ENCODE results near the gene ANKS1B.
"Not testable (repeated sequence)": the region's sequence is repeated elsewhere in the genome, so short reads cannot be mapped to it uniquely, and the experiment has no call there.

ANKS1B gene

DNA sequence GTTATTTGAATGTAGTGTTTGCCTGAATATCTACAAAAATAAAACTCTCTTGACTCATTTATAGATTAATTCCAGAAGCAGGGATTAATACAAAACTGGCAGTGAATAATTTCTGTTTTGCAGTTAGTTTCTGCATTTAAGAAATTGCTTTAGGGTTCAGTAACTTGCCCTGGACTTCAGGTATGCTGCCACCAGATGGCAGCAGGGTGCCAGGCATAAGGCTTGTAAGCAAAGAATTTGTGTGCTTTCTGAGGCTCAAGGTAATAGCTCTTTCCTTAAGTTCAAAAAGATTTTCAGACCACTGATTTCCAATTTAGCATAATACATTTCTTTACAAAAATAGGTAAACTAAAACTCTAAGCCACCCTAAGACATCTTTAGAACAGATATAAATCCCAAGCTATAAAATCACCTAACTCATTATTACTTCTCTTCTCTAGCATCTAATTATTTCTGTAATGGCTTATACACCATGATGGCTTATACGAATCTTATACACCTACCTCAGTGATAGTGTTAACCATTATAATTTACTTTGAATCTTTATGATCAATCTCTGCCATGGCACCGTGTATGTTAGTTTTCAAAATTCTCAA, 941.3 kb downstream of the ANKS1B start:
- ATAC-seq, result no peak

DNA sequence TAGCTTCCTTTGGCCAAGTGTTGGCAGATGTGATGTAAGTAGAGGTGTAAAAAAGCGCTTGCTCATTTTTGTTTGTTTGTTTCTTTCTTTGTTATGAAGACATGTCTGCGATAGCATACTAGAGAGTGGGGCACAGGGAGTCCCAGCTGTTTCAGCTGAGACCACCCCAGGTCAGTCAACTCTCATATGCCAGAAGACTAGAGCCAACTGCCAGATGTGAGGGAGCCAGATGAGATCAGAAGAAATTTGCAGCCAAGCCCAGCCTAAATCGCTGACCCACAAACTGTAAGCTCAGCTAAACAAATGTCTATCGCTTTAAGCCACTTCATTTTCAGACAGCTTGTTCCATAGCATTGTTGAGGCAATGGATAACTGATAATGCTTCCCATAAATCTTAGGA, 942.5 kb downstream of the ANKS1B start:
- ATAC-seq, result no peak

DNA sequence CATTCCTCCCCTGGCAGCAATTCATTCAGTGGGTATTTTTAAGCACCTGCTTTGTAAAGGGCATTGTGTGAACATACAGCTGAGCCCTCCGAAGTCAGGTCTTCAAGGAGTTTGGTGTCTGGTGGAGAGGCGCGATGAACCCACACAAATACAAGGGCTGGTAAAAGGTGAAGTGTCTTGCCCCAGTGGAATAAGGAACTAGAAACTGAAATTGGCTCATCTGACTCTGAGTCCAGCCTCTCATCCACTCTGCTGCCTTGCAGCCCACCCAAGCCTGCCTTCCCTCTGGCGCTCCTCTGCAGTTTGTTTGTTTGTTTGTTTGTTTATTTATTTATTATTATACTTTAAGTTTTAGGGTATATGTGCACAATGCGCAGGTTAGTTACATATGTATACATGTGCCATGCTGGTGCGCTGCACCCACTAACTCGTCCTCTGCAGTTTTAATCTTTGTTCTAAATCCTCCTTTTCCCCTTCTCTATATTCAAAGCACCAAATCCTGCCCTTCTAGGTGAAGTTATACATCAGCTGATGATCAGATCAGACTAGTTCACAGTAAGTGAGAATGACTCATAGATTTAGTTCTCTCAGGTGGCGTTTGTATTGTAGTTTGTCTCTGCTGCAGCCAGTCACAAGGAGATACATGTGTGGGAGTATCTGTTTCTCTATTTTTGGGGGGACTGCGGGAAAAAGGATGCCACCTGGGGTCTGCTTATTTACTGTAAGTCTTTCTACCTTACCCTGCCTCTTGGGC, 945.2 kb downstream of the ANKS1B start:
- no peak for ATAC-seq

DNA sequence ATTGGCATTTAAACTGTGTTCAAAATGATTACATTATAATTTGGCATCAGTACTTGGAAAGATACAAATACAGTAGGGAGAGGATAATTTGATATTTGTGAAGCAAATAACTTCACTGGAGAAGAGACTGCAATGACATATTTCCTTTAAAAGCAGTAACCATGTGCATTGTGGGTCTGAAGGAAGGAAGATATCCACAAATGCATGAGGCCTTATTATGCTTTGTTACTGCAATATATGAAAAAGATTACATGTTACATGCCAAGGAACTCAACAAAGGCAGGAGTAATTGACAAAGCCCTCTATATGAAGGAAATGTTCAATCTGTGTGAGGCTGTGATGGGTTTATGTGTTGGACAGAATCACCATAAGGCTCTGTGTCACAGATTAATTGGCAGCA, 948.2 kb downstream of the ANKS1B start:
- no peak for ATAC-seq

DNA sequence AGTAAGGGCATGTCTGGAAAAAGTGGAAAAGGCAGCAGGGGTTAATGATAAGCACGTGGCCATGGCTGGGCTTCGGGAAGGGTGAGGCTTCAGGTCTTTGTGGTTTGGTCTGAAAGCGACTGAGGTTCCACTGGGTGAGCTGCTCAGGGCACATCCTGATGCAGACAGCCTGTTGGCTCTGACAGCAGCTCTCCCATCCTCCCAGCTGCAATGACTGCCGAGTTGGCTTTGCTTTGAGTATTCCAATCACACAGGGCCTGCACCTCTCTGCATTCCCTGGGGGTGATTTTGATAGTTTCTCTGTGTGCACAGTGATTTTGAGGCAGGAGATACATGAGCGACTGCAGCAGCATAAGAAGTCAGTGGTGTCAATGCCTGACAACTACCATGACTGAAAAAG, 948.9 kb downstream of the ANKS1B start:
- ATAC-seq, result no peak

DNA sequence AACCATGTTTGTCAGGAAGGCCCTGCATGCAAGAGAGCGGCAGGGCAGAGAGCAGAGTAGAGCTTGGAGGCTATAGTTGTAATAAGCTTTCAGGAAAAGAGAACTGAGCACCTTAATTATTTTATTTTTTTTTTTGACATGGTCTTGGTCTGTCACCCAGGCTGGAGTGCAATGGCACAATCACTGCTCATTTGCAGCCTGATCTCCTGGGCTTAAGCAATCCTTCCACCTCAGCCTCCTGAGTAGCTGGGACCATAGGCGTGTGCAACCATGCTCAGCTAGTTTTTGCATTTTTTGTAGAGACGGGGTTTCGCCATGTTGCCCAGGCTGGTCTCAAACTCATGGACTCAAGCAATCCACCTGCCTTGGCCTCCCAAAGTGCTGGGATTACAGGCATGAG, 950.5 kb downstream of the ANKS1B start:
- ATAC-seq, result not testable (repeated sequence)

DNA sequence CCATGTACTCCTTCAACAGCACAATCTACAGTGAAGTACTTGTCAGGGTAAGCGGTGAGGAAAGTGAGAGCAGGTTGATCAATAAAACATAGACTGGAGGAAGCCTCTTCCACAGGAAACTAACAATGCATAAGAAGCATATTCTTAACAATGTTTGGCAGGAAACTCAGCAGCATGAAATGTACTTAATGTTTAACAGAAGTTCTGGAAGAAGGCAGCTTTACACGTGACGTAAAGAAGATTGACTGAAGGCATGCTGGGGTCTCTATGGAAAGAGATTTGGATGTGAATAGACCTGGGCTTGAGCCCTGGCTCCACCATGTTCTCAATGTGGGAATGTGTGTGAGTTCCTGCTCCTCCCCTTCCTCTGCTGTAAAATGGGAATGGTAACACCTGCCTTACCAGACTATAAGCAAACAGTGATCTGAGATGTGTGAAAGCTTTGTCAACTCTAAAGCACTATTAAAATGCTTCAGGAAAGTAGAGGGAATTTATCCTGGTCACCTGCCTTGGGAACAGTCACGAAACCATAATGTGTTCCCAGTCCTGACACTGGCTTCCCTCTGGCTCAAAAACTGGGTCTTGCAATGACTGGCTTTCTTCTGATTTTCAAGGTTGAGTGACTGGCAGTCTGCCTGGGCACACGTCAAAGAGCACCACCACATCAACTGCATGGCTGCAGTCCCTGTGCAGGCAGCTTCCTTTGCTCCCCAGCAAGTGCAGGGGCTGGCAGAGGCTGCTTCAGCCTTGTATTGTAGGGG, 955.0 kb downstream of the ANKS1B start:
- no peak for ATAC-seq

DNA sequence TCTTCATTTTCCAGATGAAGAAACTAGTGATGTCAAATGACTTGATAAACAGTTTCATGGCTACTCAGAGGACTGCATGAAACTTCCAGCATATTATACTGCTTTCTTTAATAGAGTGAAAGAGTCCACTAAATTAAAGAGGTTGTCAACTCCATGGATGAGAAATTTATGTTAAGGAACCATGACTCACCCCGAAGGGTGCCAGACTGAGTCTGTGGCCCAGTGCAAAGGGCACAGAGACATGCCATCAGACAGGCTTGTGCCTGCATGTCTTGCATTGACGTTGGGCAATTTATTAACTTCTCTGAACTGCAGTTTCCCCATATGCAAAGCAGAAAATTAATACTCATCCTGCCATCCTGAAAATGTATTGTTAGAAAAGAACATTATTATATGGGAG, 957.3 kb downstream of the ANKS1B start:
- no peak for ATAC-seq

DNA sequence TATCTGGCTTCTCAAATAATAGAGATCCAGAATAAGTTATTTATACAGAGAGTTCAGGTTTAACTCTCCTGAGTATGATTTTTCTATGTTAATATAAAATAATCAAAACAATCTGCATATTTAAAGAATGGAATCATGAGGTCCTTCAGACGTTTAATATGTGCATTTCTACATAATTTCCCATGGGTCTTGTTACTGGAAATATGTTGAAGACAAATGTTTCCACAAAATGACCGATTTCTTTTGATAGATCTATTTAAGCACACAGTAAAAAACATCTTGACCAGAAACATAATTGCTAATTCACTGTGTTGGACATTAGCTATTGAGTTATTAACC, 957.7 kb downstream of the ANKS1B start:
- ATAC-seq, result no peak

DNA sequence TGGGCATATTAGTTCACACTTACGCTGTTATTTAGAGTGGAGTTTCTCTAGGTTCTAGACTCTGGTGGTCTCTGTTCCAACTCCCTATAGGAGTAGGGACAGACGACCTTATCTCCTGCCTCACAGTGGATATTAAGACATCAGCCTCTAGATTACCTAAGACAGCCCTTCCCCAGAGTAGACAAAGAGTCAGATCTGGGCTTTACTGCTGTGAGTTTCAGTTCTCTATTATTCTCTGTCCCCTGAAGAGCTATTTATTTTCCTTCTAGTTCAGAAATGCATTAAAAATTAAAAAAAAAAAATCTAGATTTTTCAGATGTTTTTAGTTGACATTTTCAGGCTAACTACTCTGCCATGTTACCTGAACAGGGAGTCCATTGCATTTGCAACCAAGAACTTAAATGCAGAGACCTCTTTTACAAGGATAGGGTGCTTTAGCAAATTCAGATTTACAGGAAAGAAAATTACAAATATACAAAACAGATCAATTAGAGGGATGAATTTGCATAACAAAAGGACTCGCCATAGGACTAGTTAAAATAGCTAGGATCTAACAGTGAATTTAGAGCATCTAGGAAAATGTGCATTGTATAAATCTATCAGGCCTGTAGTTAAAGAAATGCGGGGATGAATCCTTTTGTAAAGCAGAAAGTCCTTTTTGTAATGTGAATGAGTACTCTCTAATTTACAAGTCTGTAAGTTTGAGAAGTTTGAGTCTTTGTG, 958.2 kb downstream of the ANKS1B start:
- no peak for ATAC-seq

DNA sequence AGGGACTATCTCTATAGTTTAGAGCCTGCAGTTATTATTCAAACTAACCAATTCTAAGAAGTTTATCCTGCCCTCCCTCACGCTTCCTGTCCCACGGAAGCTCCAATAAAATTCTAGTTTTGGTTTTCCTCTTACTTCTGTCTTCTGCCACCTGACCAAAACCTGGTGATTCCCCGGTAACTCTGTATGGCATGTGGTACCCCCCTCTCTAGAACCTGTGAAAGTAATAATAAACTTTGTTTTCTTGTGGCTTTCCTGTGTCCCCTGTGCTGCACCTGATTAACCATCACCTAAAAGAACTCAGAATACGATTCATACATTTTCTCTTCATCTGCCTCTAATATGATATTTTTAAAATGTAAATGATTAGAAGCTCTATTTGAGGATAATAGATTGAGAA, 959.9 kb downstream of the ANKS1B start:
- ATAC-seq, result no peak

DNA sequence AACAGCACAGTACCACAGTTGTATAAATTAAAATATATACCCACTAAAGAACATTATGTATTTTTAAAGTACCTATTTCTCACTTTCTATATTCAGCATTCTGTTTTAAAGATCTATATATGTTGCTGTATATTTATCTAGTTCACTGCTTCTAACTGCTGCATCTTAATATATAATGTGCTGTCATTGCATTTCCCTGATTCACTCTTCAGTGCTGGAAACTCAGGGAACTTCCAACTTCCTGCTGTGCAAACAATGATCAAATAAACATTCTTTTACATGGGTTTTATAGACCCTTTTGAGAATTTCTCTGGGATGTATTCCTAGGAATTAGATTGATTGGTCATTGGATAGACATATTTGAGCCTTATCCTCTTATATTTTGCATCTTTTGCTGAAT, 960.5 kb downstream of the ANKS1B start:
- ATAC-seq, result no peak

DNA sequence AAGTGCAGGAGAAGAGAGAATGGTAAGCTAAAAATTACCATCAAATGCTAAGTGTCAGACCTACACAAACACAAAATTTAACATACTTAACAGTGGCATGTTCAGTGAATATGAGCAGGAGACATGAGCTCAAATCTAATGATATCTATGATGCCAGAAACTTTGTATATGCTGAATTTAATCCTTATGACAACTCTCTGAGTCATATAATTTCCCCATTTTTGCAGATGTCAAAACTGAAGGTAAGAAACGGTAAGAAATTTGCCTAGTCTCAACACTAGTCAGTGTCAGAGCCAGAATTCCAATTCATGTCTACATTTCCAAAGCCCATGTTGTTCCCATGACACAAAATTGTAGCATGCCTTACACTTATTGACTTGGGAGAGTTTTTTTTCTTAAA, 963.9 kb downstream of the ANKS1B start:
- ATAC-seq, result no peak

DNA sequence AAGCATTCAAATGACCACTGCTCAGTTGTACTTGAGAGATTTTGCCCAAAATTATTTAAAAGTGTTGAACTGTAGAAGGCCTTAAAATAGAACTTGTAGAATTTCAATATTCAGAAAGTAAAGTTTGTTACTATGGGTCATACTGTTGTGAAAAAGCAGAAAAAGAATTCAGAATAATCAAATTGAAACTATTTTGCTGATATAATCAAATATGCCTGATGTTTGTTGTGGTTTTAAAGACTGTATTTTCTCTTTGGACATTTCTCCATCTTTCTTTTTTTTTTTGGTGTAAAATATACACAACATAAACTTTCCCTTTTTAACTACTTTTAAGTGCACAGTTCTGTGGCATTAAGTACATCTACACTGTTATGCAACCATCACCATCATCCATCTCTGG, 964.9 kb downstream of the ANKS1B start:
- ATAC-seq, result no peak

DNA sequence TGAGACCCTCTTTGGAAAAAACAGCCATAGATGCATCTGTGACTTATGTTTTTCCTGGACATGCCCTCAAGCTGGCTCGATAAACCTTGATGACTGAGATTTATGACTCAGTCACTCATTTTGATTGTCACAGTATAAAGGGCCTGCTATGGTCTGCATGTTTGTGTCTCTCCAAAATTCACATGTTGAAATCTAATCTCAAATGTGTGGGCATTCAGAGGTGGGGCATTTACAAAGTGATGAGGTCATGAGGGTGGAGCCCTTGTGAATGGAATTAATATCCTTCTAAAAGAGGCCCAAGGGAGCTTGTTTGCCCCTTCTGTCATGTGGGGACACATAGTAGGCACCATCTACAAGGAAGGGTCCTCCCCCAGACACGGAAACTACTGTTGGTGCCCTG, 966.8 kb downstream of the ANKS1B start:
- no peak for ATAC-seq

DNA sequence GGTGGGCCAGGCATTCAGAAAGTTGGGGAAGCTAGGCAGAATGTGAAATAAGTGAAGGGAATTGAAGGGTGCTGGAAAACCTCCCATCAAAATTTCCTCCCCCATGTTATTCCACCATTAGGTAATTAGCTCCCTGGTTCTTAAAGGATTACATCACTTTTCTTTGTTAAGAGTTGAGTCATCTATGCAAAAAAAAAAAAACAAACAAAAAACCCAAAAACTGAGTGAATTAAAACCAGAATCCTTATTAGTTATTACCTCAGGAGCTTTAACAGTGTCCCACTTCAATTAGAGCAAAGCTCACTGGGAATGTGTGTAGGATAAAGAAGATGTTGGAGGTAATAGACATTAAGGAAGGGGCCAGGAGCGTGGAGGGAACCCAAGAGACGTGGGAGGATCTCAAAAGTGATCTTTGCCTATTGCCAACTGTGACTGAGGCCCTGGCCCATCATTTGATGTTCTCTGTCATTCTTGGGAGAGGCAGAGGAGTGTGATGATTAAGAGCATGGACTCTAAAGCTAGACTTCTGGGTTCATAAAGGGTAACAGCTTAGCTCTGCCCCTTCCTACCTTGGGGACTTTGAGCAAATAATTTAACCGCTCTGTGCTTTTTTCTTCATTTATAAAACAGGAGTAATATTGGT, 975.0 kb downstream of the ANKS1B start:
- ATAC-seq, result no peak

DNA sequence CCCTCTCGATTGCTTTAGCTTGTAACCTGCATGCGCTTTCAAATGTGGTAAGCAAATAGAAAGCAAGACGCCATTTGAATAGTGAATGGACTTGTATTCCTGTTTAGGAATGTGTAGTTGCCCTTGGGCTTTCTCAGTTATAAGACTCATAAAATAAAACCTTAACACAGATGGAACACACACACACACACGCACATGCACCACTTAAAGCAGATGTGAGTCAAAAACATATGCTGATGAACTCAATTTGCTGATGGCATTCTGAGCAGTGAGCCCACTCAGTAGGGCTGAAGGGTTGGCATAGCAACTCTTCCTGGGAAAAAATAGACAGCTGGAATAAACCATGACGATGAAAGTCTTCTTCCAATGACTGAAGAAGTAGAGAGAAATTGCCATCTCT, 979.1 kb downstream of the ANKS1B start:
- no peak for ATAC-seq

DNA sequence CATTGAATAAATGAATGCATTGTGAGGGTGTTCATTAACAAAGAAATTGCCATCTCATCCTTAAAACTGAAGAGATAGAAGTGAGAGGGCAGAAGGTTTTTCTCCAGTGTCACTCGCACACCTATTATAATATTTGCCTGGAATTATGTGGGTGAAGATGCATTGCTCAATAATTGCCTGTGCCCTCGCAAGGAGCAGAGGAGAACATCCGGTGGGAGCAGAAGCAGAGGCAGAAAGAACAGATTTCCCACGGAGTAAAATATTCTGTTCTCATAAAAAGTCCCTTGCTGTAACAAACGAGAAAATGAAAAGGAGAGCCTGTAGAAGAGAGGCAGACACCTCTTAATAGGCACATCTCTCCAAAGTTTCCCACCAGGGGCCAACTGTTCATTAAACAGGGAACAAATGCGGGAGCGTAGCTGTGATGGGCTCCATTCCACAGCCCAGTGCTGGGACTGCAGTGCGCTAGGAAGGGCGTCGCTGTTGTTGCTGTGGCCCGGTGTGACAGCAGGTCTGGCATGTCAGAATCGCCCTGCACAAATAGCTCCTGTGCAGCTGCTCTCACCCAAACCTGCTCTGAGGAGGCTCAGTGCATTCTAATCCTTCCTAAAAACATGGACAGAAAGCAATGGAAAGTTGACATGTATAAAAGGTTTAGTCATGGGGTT, 979.8 kb downstream of the ANKS1B start:
- no peak for ATAC-seq

DNA sequence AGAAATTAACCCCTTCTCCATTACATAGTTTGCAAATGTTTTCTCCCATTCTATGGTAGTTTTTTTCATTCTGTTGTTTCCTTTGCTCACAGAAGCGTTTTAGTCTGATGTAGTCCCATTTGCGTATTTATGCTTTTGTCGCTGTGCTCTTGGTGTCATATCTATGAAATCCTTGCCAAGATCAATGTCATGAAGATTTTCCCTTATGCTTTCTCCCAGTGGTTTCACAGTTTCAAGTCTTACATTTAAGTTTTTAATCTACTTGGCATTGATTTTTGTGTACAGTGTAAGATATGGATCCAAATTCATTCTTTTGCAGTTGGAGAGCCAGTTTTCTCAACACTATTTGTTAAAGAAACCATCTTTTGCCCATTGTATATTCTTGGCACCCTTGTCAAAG, 982.0 kb downstream of the ANKS1B start:
- ATAC-seq, result no peak

DNA sequence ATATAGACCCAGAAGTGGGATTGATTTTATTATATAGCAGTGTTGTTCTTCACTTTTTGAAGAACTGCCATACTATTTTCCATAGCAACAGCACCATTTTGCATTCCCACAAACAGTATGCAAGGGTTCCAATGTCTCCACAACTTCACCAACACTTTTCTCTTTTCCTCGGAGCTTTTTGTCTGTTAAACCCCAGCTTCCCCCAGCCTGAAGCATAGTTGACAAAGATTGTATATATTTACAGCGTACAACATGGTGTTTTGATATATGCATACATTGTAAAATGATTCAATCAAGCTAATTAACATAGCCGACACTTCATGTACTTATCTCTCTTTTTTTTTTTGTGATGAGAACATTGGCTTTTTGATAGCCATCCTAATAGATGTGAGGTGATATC, 982.6 kb downstream of the ANKS1B start:
- no peak for ATAC-seq

DNA sequence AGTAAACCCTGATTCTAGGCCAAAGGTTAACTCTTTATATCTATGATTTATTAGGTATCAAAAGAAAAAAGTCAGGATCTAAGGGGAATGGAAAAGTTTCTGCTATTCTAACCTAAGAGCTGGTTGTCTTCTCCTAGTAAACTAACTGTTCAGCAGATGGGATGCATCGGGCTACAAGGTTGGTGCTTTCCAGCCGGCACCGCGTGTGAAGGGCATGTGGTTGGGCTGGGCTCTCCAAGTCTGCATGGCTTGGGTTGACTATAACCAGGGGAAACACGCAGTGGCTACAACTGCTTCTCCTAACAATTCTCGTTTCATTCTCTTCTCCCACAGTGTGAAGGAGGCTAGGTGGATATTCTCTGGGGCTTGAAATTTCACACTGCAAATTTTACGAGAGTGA, 985.2 kb downstream of the ANKS1B start:
- ATAC-seq, result no peak

DNA sequence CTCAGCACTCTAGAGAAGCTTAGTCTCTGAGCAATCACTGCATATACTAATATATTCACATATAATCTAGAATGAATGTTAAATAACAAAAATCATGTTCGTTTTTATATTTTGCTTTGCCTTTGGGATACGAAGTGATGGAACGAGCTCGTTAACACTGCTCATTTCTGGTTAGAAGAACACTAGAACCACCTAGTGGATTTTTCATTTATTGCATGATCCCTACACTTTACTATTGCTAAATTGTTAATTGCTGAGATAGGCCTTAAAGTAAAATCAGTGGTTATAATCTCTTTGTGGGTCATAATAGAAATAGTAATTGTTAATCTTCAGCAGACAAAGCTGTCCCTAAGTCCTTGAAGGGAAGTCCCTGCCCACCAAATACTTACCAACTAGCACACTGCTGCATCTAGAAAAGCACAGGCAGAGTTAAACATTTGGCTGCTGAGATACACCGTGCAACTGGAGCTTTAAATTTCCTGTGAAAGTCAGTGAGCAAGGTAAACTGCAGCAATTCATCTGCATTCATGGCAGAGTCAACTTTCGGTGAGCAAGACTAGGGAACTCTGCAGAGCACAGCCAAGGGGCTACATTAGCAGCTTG, 985.9 kb downstream of the ANKS1B start:
- no peak for ATAC-seq

Measured in activated CD4-positive, CD25-positive, alpha-beta regulatory T cell treated with anti-CD3 and anti-CD28 coated beads, Interleukin-2, amount 50 U/mL, for 24 hours (primary cell).